GM12873 (cell line): Measurements from ENCODE around the gene SLC22A6.

ENCODE experiments used
- CTCF ChIP-seq: IDR thresholded peaks from 2 replicates; pipeline ENCODE4 v1.5.1; 2012; ENCODE audit warnings: low read depth, mild to moderate bottlenecking, moderate library complexity, low read length, control low read depth; ENCODE audit not compliant: insufficient read depth; ENCODE audit errors: missing control alignments

Gene SLC22A6

GRCh38 chr11:62961017-62961570 lies 23.7 kb downstream of the SLC22A6 start:
- no peak for TF ChIP-seq CTCF

DNA sequence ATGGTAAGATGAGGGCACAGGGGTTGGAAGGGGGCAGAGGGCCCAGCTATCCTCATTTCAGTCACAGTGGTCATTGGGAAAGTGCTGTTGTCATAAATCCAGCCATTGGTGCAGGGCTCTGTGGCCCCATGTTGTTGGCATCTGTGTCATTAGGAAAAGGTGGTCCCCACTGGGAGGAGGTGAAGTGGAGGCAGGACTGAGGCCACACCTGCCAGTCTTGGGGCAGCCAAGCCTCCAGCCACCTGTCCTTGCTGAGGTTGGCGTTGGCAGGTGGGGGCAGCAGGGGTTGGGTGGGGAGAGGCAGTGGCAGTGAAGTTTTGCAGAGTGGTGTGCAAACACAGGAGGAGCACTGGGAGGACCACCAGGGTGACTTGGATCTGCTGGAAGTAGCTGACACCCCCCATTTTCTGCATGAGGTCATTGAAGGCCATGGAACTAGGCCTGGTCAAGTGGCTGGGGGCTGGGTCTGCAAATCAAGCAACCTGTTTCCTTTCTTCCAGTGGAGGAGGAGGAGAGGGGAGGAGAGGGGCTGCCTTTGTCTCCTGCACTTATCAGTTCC lies 25.3 kb downstream of the SLC22A6 start:
- no peak for TF ChIP-seq CTCF

GRCh38 chr11:62958547-62959421 lies 26.0 kb downstream of the SLC22A6 start:
- TF ChIP-seq CTCF: no peak

DNA sequence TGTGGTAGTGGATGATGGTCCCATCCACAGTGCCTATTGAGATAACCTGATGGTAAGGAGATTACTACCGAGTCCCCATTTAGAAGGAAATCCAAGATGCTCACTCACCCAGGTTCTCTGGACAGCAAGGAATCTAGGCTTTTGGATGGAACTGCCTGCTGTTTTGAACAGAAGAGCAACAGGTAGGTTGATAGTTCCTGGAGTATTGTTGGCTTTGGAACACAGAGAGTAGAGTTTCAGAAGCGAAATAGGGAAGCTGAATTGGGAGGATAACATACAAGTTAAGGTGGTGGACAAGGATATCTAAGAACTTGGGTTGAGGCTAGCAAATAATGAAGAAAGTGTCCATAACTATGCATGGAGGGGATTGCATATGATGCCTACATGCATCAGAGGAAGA lies 27.6 kb downstream of the SLC22A6 start:
- TF ChIP-seq CTCF: no peak

- no peak for TF ChIP-seq CTCF
Observed at GRCh38 chr11:62954478-62954877, 30.3 kb downstream of the SLC22A6 start.

DNA sequence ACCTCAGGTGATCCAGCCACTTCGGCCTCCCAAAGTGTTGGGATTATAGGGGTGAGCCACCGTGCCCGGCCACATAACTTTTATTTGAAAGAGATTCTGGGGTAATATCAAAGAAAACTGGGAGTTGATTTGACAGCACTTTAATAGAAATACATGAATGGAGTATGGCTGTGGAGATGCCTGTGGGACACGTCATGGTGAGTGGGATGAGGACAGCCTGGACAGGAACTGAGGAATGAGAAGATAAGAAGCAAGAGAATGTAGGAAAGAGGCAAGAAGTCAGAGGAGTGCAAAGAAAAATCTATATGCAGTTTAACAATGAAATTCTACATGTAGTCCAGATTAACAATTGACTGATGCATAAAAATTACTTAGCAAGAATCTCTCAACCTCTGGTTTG lies 31.0 kb downstream of the SLC22A6 start:
- no peak for TF ChIP-seq CTCF

- TF ChIP-seq CTCF: no peak
Observed at GRCh38 chr11:62948765-62949320, 35.9 kb downstream of the SLC22A6 start.
